ENCODE results near the gene FAAP20. TPM values are rescaled to one million over a fixed set of nuclear protein-coding genes. Genes with fewer than 3 reads are reported as not detected.
A peak's percentile ranks its signal among the peaks of the same experiment; 100 is the strongest.

FAAP20 gene
- total RNA-seq, 1 donor from 2014 or later, result 93.7 TPM

DNA sequence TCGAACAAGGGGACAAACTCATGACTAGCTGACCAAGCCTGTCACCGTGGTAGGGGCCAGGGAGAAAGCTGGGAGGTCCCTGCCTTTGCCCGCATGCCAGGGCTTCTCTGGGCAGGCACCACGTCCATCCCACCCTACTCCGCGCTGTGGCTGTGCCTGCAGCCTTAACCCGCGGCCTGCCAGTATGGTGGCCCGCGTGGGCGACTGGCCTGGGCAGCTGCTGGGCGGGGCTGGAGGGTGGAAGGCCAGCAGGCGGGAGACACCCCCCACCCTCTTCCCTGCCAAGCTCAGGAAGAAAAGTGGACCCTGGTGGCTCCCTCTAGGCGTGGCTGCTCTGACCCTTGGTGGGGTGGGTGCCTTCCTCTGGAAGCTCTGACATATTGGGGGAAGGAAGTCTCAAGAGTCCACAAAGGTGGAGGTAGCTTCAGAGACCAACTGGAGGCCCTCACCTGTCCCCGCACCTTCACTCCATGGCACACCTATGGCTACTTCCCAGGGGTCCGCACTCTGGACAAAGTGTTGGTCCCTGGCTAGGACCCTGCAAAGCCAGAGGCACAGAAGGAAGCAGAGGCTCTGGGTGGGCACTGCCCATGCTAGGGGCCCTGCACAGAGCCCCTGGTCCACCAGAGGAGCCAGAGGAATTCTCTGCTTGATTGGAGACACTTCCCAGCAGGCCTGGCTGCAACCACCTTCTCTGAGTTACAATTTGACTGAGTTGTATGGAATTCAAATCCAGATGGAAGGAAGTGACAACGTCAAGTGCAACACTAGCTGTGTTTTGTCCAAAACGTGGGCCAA, 30.3 kb upstream of the FAAP20 start:
- TF ChIP-seq, protein P1, sequence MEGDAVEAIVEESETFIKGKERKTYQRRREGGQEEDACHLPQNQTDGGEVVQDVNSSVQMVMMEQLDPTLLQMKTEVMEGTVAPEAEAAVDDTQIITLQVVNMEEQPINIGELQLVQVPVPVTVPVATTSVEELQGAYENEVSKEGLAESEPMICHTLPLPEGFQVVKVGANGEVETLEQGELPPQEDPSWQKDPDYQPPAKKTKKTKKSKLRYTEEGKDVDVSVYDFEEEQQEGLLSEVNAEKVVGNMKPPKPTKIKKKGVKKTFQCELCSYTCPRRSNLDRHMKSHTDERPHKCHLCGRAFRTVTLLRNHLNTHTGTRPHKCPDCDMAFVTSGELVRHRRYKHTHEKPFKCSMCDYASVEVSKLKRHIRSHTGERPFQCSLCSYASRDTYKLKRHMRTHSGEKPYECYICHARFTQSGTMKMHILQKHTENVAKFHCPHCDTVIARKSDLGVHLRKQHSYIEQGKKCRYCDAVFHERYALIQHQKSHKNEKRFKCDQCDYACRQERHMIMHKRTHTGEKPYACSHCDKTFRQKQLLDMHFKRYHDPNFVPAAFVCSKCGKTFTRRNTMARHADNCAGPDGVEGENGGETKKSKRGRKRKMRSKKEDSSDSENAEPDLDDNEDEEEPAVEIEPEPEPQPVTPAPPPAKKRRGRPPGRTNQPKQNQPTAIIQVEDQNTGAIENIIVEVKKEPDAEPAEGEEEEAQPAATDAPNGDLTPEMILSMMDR (conservative IDR thresholded peaks at IDR 0.05), result no peak
- H3K9me3 Mint-ChIP-seq, result no peaks in the 10 kb centered on the region
- no peak for DNase-seq (ENCODE audit: low read depth, low spot score)
- no peaks in the 10 kb centered on the region for H3K36me3 Mint-ChIP-seq (ENCODE audit: low read depth)
- H3K4me3 Mint-ChIP-seq, result peak overlapping the region; percentile 80
- no peak overlapping the region for H3K27ac Mint-ChIP-seq (ENCODE audit: unreplicated experiment)
- H3K4me1 Mint-ChIP-seq, result peaks cover 15% of the 10 kb centered on the region
- H3K27me3 Mint-ChIP-seq (ENCODE audit: low read depth), result no peaks in the 10 kb centered on the region

GRCh38 chr1:2224170-2224584, 29.6 kb upstream of the FAAP20 start:
- no peaks in the 10 kb centered on the region for H3K36me3 Mint-ChIP-seq (ENCODE audit: low read depth)
- no peak overlapping the region for H3K27ac Mint-ChIP-seq (ENCODE audit: unreplicated experiment)
- no peak overlapping the region for H3K4me3 Mint-ChIP-seq
- H3K9me3 Mint-ChIP-seq, result no peaks in the 10 kb centered on the region
- H3K4me1 Mint-ChIP-seq, result peaks cover 10% of the 10 kb centered on the region
- no peaks in the 10 kb centered on the region for H3K27me3 Mint-ChIP-seq (ENCODE audit: low read depth)
- DNase-seq (ENCODE audit: low read depth, low spot score), result no peak
- TF ChIP-seq, protein P1 (conservative IDR thresholded peaks at IDR 0.05), result no peak

- no peak for DNase-seq (ENCODE audit: low read depth, low spot score)
- H3K9me3 Mint-ChIP-seq, result no peaks in the 10 kb centered on the region
- no peaks in the 10 kb centered on the region for H3K27me3 Mint-ChIP-seq (ENCODE audit: low read depth)
- TF ChIP-seq, protein P1 (conservative IDR thresholded peaks at IDR 0.05), result no peak
- H3K36me3 Mint-ChIP-seq (ENCODE audit: low read depth), result no peaks in the 10 kb centered on the region
- H3K4me3 Mint-ChIP-seq, result no peak overlapping the region
- H3K4me1 Mint-ChIP-seq, result peaks cover 5% of the 10 kb centered on the region
- H3K27ac Mint-ChIP-seq (ENCODE audit: unreplicated experiment), result no peak overlapping the region
Observed at GRCh38 chr1:2221271-2221670, 26.7 kb upstream of the FAAP20 start.

DNA sequence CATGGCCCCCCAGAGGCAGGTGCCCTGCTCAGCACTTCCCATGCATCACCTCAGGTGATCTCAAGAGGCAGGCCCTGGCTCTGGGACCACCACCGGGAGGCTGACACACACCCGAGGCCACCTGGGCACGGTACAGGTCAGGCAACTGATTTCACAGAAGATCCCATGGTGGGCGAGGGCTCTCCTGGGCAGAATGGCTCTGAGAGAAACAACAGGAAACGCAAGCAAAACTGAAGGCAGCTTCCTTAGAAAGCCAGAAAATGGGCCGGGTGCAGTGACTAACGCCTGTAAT, 22.1 kb upstream of the FAAP20 start:
- DNase-seq (ENCODE audit: low read depth, low spot score), result no peak
- no peaks in the 10 kb centered on the region for H3K9me3 Mint-ChIP-seq
- no peaks in the 10 kb centered on the region for H3K27me3 Mint-ChIP-seq (ENCODE audit: low read depth)
- no peak overlapping the region for H3K27ac Mint-ChIP-seq (ENCODE audit: unreplicated experiment)
- H3K4me3 Mint-ChIP-seq, result no peak overlapping the region
- H3K4me1 Mint-ChIP-seq, result no peaks in the 10 kb centered on the region
- H3K36me3 Mint-ChIP-seq (ENCODE audit: low read depth), result no peaks in the 10 kb centered on the region
- TF ChIP-seq, protein P1 (conservative IDR thresholded peaks at IDR 0.05), result no peak

- Mint-ChIP-seq H3K27ac (ENCODE audit: unreplicated experiment) (no peak overlapping the region), H3K36me3 (ENCODE audit: low read depth) (no peaks in the 10 kb centered on the region), H3K4me3 (no peak overlapping the region), H3K4me1 (no peaks in the 10 kb centered on the region), H3K27me3 (ENCODE audit: low read depth) (no peaks in the 10 kb centered on the region), H3K9me3 (no peaks in the 10 kb centered on the region)
- TF ChIP-seq, protein P1 (conservative IDR thresholded peaks at IDR 0.05), result no peak
- no peak for DNase-seq (ENCODE audit: low read depth, low spot score)
Observed at GRCh38 chr1:2215909-2216766, 21.6 kb upstream of the FAAP20 start.
